ENCODE measurements around the gene RPTOR. TPM values are rescaled to one million over a fixed set of nuclear protein-coding genes. Genes with fewer than 3 reads are reported as not detected.

The RPTOR gene
- total RNA-seq, 4 donors from 2014 or later: 47.6 to 56.9 (median 55.4) TPM

DNA sequence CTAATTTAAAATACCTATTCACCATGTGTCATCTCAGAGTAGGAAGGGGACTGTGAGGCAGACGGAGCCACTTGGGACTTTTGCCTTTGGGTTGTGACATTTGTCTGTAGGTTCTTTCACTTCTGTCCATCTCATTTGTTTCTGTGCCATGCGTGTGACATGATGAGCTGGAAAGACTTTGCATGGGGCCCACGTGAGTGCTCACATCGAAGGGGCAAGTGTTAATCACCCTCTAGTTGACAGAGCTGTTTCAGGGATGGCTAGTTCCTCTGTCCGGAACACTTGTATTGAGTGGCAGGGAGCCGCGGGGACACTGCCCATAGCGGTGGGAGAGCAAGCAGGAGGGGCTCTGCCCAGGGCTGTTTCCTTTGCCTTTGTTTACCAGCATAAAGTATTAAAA, 112.0 kb downstream of the RPTOR start:
- Histone ChIP-seq H3K9me3 (no peaks in the 10 kb centered on the region), H3K4me1 (no peaks in the 10 kb centered on the region), H3K27me3 (no peaks in the 10 kb centered on the region), H3K27ac (no peak overlapping the region), H3K4me3 (no peak overlapping the region), H3K36me3 (no peaks in the 10 kb centered on the region)
- DNase-seq: no peak
- intact Hi-C loops (cut with DNase I; ENCODE audit: low total_unique reads): no loop called here
- TF ChIP-seq, protein P1, sequence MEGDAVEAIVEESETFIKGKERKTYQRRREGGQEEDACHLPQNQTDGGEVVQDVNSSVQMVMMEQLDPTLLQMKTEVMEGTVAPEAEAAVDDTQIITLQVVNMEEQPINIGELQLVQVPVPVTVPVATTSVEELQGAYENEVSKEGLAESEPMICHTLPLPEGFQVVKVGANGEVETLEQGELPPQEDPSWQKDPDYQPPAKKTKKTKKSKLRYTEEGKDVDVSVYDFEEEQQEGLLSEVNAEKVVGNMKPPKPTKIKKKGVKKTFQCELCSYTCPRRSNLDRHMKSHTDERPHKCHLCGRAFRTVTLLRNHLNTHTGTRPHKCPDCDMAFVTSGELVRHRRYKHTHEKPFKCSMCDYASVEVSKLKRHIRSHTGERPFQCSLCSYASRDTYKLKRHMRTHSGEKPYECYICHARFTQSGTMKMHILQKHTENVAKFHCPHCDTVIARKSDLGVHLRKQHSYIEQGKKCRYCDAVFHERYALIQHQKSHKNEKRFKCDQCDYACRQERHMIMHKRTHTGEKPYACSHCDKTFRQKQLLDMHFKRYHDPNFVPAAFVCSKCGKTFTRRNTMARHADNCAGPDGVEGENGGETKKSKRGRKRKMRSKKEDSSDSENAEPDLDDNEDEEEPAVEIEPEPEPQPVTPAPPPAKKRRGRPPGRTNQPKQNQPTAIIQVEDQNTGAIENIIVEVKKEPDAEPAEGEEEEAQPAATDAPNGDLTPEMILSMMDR (IDR thresholded peaks at IDR 0.05 in 4 of 5, conservative IDR thresholded peaks at IDR 0.05 in 1 of 5): no peak
- TF ChIP-seq POLR2A (IDR thresholded peaks at IDR 0.05): no peak
- no peak for ATAC-seq
- in situ Hi-C loops (cut with MboI; ENCODE audit: low sequenced_read_pairs in 4 of 4): no loop called here

DNA sequence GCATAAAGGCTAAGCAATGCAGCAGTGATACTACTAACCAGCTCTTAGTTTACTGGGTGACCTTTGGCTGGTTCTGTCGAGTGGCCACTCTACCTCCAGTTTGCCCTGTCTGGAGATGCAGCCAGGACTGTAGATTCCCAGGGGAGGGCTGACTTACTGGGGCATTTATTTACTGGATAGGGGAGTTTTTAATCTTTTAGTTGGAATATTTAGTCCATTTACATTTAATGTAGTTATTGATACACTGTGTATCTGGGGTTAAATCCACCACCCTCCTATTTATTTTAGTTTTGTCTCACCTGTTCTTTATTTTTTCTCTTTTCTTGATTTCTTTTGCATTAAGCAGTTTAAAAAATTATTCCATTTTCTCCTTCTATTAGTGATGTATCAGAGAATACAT, 112.9 kb downstream of the RPTOR start:
- in situ Hi-C loops (cut with MboI; ENCODE audit: low sequenced_read_pairs in 4 of 4) (no loop called here), intact Hi-C loops (cut with DNase I; ENCODE audit: low total_unique reads) (no loop called here)
- DNase-seq (no peak), ATAC-seq (no peak)
- Histone ChIP-seq H3K27ac (no peak overlapping the region), H3K9me3 (no peaks in the 10 kb centered on the region), H3K4me1 (no peaks in the 10 kb centered on the region), H3K4me3 (no peak overlapping the region), H3K36me3 (no peaks in the 10 kb centered on the region), H3K27me3 (no peaks in the 10 kb centered on the region)
- TF ChIP-seq, protein P1 (IDR thresholded peaks at IDR 0.05 in 4 of 5, conservative IDR thresholded peaks at IDR 0.05 in 1 of 5): no peak
- no peak for TF ChIP-seq POLR2A (IDR thresholded peaks at IDR 0.05)

DNA sequence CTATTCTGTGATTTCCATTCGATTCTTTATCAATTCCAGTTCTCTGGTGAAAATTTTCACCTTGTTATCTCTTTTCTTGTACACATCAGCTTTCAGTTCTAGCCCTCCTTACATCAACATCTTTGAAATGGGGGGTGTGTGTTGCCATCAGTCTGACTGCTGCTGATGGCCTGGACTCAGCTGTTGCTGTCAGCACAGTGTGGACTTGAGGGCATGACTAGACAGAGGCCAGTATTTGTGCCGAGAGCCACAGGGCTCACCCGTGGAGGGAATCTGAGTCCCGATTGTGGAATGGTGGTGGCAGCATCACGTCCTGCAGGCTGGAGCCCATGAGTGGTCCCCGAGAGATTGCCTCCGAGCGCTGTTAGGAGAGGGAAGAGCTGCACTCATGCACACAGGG, 114.2 kb downstream of the RPTOR start:
- H3K4me1 ChIP-seq: peaks cover 4 to 9% of the 10 kb centered on the region in 2 donors
- H3K36me3 ChIP-seq: no peaks in the 10 kb centered on the region
- H3K9me3 ChIP-seq: no peaks in the 10 kb centered on the region
- intact Hi-C loops (cut with DNase I; ENCODE audit: low total_unique reads) (no loop called here), in situ Hi-C loops (cut with MboI; ENCODE audit: low sequenced_read_pairs in 4 of 4) (no loop called here)
- H3K27ac ChIP-seq: no peak overlapping the region
- H3K27me3 ChIP-seq: no peaks in the 10 kb centered on the region
- no peak overlapping the region for H3K4me3 ChIP-seq
- DNase-seq (no peak), ATAC-seq (no peak)
- TF ChIP-seq, protein P1 (IDR thresholded peaks at IDR 0.05 in 4 of 5, conservative IDR thresholded peaks at IDR 0.05 in 1 of 5): no peak
- TF ChIP-seq POLR2A (IDR thresholded peaks at IDR 0.05): no peak

DNA sequence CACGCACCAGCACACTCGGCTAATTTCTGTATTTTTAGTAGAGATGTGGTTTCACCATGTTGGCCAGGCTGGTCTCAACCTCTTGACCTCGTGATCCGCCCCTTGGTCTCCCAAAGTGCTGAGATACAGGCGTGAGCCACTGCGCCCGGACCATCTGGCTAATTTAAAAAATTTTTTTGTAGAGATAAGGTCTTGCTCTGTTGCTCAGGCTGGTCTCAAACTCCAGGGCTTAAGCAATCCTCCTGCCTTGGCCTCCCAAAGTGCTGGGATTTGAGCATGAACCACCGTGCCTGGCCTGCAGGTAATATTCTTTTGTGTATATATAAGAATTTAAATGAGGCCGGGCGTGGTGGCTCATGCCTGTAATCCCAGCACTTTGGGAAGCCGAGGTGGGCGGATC, 115.0 kb downstream of the RPTOR start:
- intact Hi-C loops (cut with DNase I; ENCODE audit: low total_unique reads): no loop called here
- no peaks in the 10 kb centered on the region for H3K36me3 ChIP-seq
- TF ChIP-seq, protein P1 (IDR thresholded peaks at IDR 0.05 in 4 of 5, conservative IDR thresholded peaks at IDR 0.05 in 1 of 5): no peak
- TF ChIP-seq POLR2A (IDR thresholded peaks at IDR 0.05): no peak

DNA sequence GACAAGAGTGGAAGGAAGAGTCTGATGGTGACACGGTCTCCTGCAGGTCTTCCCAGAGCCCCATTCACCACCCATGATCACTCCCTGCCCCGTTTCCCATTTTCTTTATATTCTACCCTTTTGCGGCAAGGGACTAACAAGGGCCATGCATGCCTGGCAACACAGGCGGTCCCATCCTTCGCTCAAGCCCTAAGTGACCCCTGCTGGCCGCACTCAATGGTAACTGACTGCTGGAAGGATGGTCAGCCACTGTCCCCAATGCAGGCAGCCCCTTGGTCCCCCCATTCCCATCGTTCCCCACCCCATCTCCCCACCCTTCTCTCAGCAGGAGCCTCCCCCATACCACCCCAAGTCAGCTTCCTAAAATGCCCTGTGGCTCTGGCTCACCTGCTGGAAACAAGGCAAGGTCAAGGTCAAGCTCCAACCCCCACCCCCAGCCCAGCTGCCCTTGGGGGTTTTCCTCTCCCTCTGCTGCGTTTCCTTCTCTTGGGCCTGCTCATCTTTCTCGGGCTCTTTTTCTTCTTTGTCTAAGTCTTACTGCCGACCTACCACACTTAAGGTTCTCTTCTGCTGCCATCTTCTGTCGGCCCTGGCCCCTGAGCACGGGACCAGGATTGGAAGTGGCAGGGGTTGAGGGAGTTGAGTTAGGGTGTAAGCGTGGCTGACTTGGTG, 116.0 kb downstream of the RPTOR start:
- H3K4me1 ChIP-seq: peaks cover 4 to 17% of the 10 kb centered on the region in 2 donors
- intact Hi-C loops (cut with DNase I; ENCODE audit: low total_unique reads): no loop called here

More for the DNA sequence above, 115.0 kb downstream of the RPTOR start:
- H3K27me3 ChIP-seq: no peaks in the 10 kb centered on the region
- H3K4me1 ChIP-seq: peaks cover 4 to 15% of the 10 kb centered on the region in 2 donors
- no peak overlapping the region for H3K27ac ChIP-seq
- ATAC-seq (no peak), DNase-seq (no peak)
- no peaks in the 10 kb centered on the region for H3K9me3 ChIP-seq
- H3K4me3 ChIP-seq: no peak overlapping the region
- in situ Hi-C loops (cut with MboI; ENCODE audit: low sequenced_read_pairs in 4 of 4): no loop called here

More for the DNA sequence above, 116.0 kb downstream of the RPTOR start:
- Histone ChIP-seq H3K36me3 (no peaks in the 10 kb centered on the region), H3K4me3 (no peak overlapping the region), H3K27ac (no peak overlapping the region), H3K27me3 (no peaks in the 10 kb centered on the region), H3K9me3 (no peaks in the 10 kb centered on the region)
- ATAC-seq: no peak
- DNase-seq: no peak
- TF ChIP-seq, protein P1 (IDR thresholded peaks at IDR 0.05 in 4 of 5, conservative IDR thresholded peaks at IDR 0.05 in 1 of 5): no peak
- no peak for TF ChIP-seq POLR2A (IDR thresholded peaks at IDR 0.05)
- in situ Hi-C loops (cut with MboI; ENCODE audit: low sequenced_read_pairs in 4 of 4): no loop called here

Data from gastrocnemius medialis (tissue), 4 donors.